GM19043 (cell line): ENCODE results near the gene SDK1.

Source experiments
- ATAC-seq: cut with Tn5 transposase; IDR thresholded peaks from one replicate; pipeline ENCODE4 v1.9.1; 2021; ENCODE audit warnings: low read depth; ENCODE audit not compliant: unreplicated experiment

Gene SDK1

GRCh38 chr7:3991731-3992231 is 690.7 kb downstream of the SDK1 start:
- no peak for ATAC-seq

GRCh38 chr7:3992841-3993240 is 691.8 kb downstream of the SDK1 start:
- ATAC-seq, result no peak

- ATAC-seq, result no peak
Measured at GRCh38 chr7:3994764-3995163, 693.7 kb downstream of the SDK1 start.

GRCh38 chr7:3995187-3995586 is 694.1 kb downstream of the SDK1 start:
- no peak for ATAC-seq

GRCh38 chr7:3998060-3998459 is 697.0 kb downstream of the SDK1 start:
- no peak for ATAC-seq

DNA sequence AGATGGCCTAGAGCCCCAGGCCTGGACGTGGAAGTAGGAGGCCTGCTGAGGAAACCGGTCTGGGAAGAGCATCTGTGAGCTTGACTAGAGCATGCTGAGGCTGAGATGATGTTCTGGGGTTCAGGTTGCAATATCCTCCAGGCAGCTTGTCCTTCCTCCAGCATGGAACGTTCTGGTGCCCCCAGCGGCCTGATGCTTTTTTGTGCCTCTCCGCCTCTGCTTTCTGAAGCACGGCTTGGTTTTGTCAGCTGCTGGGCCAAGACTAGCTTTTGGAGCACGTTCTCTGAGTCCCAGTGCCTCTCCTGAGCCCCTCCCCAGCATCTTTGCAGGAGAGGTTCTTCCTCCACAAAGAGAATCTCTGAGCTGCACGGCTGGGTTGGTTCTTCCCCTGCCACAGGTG is 699.1 kb downstream of the SDK1 start:
- ATAC-seq, result no peak

- ATAC-seq, result no peak
Measured at GRCh38 chr7:4000934-4001333, 699.9 kb downstream of the SDK1 start.

DNA sequence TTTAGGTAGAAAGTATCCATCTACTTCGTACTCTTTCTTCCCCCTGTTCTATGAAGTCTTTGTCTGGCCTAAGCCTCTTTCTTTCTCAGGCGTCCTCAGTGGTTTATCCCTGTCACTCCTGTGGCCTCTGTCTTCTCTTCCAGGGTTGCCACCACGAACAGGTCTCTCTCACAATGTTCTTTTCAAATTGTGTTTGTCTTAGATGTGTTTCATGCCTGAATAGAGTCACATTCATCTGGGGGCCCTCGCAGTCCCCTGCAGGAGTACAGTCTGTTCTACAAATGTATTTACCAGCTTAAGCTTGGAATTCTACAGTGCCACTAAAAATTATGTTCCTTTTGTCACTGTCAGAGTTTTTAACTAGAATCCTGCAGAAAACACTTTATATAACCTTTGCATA is 700.7 kb downstream of the SDK1 start:
- ATAC-seq, result no peak

DNA sequence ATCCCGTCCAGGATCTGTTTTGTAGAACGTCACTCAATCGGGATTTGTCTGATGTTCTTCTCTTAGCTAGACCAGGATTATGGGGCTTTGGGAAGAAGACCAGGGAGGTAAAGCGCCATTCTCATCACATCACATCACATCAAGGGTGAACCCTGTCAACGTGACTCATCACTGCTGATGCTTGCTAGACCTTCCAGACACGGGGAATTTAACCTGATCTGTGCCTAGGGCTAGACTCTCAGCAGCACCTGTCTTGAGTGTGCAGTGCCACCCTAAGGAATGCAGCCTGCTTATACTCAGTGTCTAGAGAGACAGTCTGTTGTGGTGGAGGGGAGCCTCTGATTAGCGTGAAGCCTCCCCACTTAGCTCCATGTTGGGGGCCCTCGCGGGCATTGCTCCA is 702.5 kb downstream of the SDK1 start:
- no peak for ATAC-seq

DNA sequence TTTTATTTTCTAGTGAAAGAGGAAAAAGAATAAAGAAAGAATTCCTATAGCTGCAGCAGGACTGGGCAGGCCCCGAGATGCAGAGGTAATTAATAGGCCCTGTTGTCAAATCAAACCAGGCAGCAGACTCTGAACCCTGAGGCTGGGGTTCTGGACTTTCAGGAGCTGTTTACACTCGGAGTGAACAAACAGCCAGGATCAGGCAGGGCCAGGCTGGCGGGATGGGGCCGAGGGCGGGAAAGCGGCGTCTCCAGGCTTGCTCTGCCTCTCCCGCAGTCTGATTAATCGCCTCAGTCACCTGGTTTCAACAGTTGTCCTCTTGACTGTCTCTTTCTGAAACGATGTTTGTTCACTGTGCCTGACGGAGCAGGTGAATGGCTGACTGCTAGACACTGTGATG is 705.6 kb downstream of the SDK1 start:
- no peak for ATAC-seq

DNA sequence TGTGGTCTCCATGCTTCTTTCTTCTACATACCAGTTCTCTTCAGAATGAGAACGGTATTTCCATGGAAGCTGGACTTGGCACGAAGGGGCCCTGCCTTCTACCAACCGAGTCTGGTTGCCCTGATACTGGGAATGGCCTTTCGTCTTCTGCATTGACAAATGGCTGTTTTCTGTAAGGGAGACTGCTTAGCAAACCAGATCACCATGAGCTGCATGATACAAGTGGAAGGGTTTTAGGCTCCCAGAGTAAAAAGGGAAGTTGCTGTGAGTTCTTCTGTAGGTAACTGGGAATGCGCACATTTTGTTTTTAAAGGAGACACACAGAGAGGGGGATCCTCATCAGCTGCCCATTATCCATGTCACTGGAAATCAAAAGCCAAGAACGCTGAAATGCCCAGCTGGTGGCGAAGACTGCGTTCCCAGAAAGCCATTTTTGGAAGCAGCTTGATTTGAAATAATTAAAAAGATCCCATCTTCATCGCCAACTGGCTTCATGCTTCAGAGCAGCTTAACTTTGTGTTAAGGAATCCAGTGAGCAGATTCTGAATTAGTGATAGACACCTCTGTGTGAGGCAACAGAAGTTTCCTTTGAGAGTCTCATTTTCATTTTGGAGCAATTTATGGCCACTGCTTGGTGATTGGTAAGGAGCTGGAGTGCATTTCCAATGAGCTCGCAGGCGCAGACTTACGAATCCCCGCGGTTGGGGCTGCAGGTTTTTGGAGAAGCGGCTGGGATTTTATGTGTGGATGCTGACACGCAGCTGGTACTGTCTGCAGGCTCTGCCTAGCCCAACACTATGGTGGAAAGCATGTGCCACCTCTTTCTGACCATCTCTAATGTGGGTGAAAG is 708.4 kb downstream of the SDK1 start:
- ATAC-seq, result no peak

GRCh38 chr7:4010061-4010605 is 709.1 kb downstream of the SDK1 start:
- no peak for ATAC-seq

DNA sequence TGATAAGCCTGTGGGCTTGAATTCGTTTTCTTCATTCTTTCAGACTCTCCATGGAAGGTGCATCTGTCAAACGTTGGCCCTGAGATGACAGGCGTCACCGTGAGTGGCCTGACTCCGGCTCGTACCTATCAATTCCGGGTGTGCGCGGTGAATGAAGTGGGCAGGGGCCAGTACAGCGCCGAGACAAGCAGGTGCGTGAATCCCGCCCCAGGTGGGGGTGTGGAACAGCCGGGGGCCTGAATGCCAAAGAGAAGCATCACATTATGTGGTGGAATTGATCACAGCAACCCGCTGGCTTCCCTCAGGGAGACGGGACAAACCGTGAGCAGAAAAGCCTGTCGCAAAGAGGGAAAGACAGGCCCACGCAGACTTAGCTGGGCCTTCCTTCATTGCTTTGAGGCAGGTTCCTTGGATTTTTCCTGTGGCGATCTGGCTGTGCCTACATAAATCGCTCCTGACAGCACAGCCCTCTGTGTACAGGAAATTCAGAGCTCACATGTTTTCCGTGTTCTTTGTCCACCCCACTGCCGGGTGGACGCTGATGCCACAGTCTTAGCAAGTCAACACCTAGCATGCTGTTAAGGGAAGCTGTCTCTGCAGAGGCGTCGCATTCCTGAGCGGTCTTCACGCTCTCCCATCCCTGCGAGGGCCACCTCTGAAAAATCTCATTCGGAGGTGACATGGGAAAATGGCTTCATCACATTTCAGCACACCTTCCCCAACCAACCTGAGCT is 710.0 kb downstream of the SDK1 start:
- ATAC-seq, result no peak

DNA sequence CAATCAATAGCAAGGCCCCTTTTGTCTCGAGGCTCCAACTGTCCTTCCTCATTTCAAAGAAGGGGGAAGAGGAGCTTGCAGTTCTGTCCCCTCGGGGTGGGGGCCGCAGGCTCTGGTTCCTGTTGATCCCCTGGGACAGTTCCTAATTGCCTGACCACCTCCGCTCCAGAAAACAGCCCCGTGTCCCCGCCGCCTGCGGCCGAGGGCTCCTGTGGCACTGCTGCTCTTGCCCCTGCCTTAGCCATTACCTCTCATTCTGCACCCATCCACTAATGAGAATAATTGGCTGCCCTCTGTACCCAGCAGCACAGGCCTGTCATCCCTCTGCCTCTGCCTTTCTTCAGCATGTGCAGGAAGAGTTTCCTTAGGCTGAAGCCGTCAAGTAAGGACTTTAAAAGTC is 712.7 kb downstream of the SDK1 start:
- ATAC-seq, result no peak

DNA sequence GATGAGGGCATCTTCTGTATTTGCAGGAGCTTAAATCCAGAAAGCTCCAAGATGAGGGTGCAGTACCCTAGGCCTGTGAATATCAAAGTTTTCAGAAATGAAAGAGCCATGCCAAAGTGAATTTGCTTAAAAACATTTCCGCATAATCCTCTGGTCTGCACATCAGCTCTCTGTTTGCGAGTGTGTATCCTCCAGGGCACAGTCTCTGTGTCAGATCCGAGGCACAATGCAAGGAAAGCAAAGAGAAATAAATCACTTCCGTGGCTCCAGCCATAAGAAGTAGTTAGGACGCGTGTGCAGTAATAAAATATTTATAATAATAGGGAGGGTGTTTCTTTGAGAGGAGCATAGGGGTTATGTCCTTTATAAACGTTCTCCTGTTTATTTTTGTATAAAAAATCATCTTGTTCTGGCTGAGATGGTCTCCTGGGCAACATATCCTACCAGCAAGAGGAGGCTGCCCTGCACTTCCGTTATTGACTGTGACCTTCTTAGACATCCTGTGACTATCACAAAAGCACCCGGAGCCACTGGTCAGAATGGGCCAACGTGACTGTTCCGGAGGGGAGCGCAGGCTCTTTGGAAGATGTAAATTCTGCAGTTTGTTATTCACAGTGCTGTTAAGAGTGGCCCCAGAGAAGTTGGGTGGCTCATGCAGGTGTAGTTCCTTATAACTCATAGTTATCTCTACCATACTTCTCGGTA is 713.4 kb downstream of the SDK1 start:
- no peak for ATAC-seq

GRCh38 chr7:4015371-4015770 is 714.3 kb downstream of the SDK1 start:
- no peak for ATAC-seq

DNA sequence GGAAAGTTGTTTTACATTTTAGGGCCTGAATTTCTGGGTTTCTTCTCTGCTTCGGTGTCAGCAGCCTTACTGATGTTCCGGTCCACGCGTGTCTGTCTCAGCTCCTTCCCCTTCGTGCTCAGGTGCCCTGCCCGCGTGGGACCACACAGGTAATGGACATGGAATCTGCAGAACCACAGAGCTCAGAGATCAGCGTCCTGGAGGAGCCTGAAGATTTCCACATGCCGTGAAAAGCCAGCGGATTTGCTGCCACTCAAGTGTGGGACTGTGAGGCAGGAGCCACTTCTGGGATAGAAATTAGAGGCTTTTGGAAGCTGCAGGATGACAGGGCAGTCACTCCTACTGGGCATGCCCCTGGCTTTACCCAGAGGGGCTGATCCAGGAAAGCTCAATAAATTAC is 714.9 kb downstream of the SDK1 start:
- no peak for ATAC-seq

DNA sequence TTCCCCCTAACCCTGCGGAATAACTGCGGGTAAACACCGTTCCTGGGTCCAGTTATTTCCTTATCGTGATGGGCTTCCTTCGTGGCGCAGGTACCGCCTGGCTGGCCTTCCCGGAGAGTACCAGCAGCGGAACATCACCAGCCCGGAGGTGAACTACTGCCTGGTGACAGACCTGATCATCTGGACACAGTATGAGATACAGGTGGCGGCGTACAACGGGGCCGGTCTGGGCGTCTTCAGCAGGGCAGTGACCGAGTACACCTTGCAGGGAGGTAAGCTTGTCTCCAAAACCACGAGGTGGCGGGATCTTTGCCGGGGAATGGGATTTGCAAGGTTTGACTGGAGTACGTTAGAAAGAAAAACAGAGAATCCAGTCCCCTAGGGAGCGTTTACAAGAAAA is 716.0 kb downstream of the SDK1 start:
- ATAC-seq, result no peak

DNA sequence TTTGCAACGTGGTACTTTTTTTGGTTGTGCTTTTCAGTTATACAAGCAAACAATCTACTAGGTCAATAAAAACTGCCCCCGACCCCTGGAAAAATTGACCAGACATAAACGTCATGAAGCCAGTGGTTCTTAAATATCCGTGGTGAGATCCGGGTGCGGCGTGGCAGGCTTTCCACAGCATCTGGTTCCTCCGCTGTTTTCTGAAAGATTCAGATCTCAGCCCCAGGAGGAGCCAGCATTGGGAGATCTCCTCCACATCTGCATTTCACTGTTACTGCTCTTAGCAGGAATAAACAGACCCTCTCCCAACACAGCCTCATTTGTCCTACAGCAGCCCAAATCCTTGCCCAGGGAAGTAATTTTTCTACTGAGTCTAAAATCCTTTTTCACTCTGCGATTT is 716.7 kb downstream of the SDK1 start:
- no peak for ATAC-seq

GRCh38 chr7:4018601-4019316 is 717.7 kb downstream of the SDK1 start:
- ATAC-seq, result no peak
